ENCODE measurements around the gene RCAN2. TPM values are rescaled to one million over a fixed set of nuclear protein-coding genes. Genes with fewer than 3 reads are reported as not detected.

The RCAN2 gene
- total and polyA plus RNA-seq, 9 of the 15 experiments (the other 6 are each of a cell fraction or from before 2014, with no cell fraction given) = 0.04 TPM; not detected in 8

DNA sequence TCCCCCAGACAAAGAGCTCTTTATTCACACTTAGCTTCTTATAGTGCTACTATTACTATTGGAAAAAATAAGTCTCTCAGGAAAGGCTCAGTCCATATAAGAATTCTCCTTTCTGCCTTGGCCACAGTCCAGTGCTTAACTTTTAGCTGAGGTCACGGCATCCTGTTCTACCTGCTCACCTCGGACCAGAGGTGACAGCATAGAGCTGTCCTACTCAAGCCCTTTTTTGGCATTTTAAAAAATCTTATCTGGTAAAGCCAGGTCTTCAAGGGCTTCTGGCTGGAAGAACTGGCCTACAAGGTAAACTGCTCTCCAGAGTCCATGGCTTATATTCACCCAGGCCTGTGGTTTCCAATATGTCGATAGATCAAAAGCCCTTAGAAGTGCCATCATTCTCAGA is 109.7 kb downstream of the RCAN2 start:
- Histone ChIP-seq H3K9ac (ENCODE audit: insufficient read depth in 1 of 2, low read depth in 2 of 2, low read length in 2 of 2) (no peak overlapping the region), H3K4me1 (replicated peaks in 1 of 2; ENCODE audit: control insufficient read depth in 2 of 2, insufficient read depth in 2 of 2, low read length in 2 of 2) (no peaks in the 10 kb centered on the region), H3K27ac (ENCODE audit: extremely low read depth, low read depth, low read length) (no peak overlapping the region), H3K79me2 (ENCODE audit: control insufficient read depth, insufficient read depth, low read length) (no peaks in the 10 kb centered on the region), H3K36me3 (ENCODE audit: control insufficient read depth, insufficient read depth, low read length) (no peaks in the 10 kb centered on the region), H3K27me3 (ENCODE audit: control insufficient read depth in 2 of 2, insufficient read depth in 2 of 2, low read length in 2 of 2) (no peaks in the 10 kb centered on the region), H3K9me3 (replicated peaks; ENCODE audit: control insufficient read depth, insufficient read depth, low read depth, low read length) (no peaks in the 10 kb centered on the region), H2AFZ (ENCODE audit: low read depth, low read length) (no peak overlapping the region), H4K20me1 (replicated peaks; ENCODE audit: control insufficient read depth, insufficient read depth, low read length) (no peaks in the 10 kb centered on the region), H3K9me1 (ENCODE audit: control insufficient read depth, insufficient read depth, low read length) (no peaks in the 10 kb centered on the region), H3K4me3 (no peak overlapping the region), H3K4me2 (ENCODE audit: insufficient read depth, low read length) (no peak overlapping the region)
- FAIRE-seq (no peak), DNase-seq (ENCODE audit: extremely low read depth in 1 of 4, low spot score in 3 of 4) (no peak), ATAC-seq (no peak)
- BruUV-seq (replicated peaks) = no TSS peak
- in situ Hi-C loops (cut with MboI) = no loop called here
- intact Hi-C loops (cut with micrococcal nuclease) = no loop called here
- ChIA-PET POLR2A (no interaction called here), CTCF (ENCODE audit: low intra/inter-chr PET ratio) (no interaction called here)
- WGBS (ENCODE audit: insufficient coverage, low coverage, missing lambda C conversion rate) = 0% methylated on average over 3 of the region's 3 CpGs
- TF ChIP-seq ZNF232 (CRISPR knock-in tag; IDR thresholded peaks at IDR 0.05) (no peak), HMBOX1 (IDR thresholded peaks at IDR 0.05) (no peak), TARDBP (IDR thresholded peaks at IDR 0.05) (no peak), ESRRA (IDR thresholded peaks at IDR 0.05; ENCODE audit: borderline replicate concordance, low read depth) (no peak), ZNF23 (CRISPR knock-in tag; IDR thresholded peaks at IDR 0.05) (no peak), BRF1 (IDR thresholded peaks at IDR 0.05; ENCODE audit: borderline replicate concordance, extremely low read depth, insufficient read length) (no peak)
- TF ChIP-seq, protein P1, sequence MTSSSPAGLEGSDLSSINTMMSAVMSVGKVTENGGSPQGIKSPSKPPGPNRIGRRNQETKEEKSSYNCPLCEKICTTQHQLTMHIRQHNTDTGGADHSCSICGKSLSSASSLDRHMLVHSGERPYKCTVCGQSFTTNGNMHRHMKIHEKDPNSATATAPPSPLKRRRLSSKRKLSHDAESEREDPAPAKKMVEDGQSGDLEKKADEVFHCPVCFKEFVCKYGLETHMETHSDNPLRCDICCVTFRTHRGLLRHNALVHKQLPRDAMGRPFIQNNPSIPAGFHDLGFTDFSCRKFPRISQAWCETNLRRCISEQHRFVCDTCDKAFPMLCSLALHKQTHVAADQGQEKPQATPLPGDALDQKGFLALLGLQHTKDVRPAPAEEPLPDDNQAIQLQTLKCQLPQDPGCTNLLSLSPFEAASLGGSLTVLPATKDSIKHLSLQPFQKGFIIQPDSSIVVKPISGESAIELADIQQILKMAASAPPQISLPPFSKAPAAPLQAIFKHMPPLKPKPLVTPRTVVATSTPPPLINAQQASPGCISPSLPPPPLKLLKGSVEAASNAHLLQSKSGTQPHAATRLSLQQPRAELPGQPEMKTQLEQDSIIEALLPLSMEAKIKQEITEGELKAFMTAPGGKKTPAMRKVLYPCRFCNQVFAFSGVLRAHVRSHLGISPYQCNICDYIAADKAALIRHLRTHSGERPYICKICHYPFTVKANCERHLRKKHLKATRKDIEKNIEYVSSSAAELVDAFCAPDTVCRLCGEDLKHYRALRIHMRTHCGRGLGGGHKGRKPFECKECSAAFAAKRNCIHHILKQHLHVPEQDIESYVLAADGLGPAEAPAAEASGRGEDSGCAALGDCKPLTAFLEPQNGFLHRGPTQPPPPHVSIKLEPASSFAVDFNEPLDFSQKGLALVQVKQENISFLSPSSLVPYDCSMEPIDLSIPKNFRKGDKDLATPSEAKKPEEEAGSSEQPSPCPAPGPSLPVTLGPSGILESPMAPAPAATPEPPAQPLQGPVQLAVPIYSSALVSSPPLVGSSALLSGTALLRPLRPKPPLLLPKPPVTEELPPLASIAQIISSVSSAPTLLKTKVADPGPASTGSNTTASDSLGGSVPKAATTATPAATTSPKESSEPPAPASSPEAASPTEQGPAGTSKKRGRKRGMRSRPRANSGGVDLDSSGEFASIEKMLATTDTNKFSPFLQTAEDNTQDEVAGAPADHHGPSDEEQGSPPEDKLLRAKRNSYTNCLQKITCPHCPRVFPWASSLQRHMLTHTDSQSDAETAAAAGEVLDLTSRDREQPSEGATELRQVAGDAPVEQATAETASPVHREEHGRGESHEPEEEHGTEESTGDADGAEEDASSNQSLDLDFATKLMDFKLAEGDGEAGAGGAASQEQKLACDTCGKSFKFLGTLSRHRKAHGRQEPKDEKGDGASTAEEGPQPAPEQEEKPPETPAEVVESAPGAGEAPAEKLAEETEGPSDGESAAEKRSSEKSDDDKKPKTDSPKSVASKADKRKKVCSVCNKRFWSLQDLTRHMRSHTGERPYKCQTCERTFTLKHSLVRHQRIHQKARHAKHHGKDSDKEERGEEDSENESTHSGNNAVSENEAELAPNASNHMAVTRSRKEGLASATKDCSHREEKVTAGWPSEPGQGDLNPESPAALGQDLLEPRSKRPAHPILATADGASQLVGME (CRISPR knock-in tag; IDR thresholded peaks at IDR 0.05) = no peak
- TF ChIP-seq, protein P2, sequence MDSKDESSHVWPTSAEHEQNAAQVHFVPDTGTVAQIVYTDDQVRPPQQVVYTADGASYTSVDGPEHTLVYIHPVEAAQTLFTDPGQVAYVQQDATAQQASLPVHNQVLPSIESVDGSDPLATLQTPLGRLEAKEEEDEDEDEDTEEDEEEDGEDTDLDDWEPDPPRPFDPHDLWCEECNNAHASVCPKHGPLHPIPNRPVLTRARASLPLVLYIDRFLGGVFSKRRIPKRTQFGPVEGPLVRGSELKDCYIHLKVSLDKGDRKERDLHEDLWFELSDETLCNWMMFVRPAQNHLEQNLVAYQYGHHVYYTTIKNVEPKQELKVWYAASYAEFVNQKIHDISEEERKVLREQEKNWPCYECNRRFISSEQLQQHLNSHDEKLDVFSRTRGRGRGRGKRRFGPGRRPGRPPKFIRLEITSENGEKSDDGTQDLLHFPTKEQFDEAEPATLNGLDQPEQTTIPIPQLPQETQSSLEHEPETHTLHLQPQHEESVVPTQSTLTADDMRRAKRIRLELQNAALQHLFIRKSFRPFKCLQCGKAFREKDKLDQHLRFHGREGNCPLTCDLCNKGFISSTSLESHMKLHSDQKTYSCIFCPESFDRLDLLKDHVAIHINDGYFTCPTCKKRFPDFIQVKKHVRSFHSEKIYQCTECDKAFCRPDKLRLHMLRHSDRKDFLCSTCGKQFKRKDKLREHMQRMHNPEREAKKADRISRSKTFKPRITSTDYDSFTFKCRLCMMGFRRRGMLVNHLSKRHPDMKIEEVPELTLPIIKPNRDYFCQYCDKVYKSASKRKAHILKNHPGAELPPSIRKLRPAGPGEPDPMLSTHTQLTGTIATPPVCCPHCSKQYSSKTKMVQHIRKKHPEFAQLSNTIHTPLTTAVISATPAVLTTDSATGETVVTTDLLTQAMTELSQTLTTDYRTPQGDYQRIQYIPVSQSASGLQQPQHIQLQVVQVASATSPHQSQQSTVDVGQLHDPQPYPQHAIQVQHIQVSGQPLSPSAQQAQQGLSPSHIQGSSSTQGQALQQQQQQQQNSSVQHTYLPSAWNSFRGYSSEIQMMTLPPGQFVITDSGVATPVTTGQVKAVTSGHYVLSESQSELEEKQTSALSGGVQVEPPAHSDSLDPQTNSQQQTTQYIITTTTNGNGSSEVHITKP (IDR thresholded peaks at IDR 0.05; ENCODE audit: partially characterized antibody) = no peak
- TF ChIP-seq, protein P3, sequence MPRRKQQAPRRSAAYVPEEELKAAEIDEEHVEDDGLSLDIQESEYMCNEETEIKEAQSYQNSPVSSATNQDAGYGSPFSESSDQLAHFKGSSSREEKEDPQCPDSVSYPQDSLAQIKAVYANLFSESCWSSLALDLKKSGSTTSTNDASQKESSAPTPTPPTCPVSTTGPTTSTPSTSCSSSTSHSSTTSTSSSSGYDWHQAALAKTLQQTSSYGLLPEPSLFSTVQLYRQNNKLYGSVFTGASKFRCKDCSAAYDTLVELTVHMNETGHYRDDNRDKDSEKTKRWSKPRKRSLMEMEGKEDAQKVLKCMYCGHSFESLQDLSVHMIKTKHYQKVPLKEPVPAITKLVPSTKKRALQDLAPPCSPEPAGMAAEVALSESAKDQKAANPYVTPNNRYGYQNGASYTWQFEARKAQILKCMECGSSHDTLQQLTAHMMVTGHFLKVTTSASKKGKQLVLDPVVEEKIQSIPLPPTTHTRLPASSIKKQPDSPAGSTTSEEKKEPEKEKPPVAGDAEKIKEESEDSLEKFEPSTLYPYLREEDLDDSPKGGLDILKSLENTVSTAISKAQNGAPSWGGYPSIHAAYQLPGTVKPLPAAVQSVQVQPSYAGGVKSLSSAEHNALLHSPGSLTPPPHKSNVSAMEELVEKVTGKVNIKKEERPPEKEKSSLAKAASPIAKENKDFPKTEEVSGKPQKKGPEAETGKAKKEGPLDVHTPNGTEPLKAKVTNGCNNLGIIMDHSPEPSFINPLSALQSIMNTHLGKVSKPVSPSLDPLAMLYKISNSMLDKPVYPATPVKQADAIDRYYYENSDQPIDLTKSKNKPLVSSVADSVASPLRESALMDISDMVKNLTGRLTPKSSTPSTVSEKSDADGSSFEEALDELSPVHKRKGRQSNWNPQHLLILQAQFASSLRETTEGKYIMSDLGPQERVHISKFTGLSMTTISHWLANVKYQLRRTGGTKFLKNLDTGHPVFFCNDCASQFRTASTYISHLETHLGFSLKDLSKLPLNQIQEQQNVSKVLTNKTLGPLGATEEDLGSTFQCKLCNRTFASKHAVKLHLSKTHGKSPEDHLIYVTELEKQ (CRISPR knock-in tag; IDR thresholded peaks at IDR 0.05) = no peak

All from K562 (cell line).